GM23248 (cell line): ENCODE data around the gene PXDN.

Experiments
- EZH2 ChIP-seq: fragments of 200-600 bp; sonication (generic); IDR thresholded peaks from 2 replicates; pipeline ENCODE4 v1.6.1; 2018; ENCODE audit warnings: antibody characterized with exemption, mild to moderate bottlenecking; ENCODE audit not compliant: insufficient read depth, poor library complexity, severe bottlenecking
- EZH2phosphoT487 ChIP-seq: fragments of 200-600 bp; sonication (generic); IDR thresholded peaks from 2 replicates; pipeline ENCODE4 v1.6.1; 2018; ENCODE audit warnings: antibody characterized with exemption, moderate library complexity, mild to moderate bottlenecking, low read depth; ENCODE audit not compliant: insufficient read depth

DNA sequence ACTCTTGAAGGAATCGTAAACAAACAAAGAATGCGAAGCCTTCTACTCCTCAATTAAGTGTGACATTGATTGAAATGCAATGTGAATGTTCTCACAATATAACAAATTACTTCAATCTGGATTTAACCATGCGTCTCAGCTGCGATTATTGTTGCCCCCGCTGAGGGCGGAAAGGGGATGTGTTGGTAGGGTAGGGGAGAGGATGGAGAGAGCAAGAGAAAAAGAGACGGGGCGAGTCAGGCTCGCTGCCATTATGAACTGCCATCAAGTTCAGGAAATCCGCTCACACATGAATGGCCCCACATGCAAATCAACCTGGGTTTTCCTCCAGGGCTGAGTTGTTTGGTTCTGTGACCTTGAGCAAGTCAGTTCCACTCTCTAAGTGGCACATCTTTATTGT lies 129.8 kb downstream of the PXDN start:
- TF ChIP-seq EZH2phosphoT487 (no peak), EZH2 (no peak)
